Kidney epithelial cell (primary cell): ENCODE data around the gene C6orf132. TPM values are rescaled to one million over a fixed set of nuclear protein-coding genes. Genes with fewer than 3 reads are reported as not detected.
A peak's percentile ranks its signal among the peaks of the same experiment; 100 is the strongest.

Source experiments
- DNase-seq: peaks from one replicate; pipeline ENCODE4 v3.0.0-alpha.2; 2010; ENCODE audit warnings: low read depth
- H3K27me3 ChIP-seq: 2 replicates; pipeline ENCODE4 v1.6.0; 2011; ENCODE audit warnings: low read length; ENCODE audit not compliant: control insufficient read depth, insufficient read depth
- H3K36me3 ChIP-seq: 2 replicates; pipeline ENCODE4 v1.5.1; 2011; ENCODE audit warnings: low read length; ENCODE audit not compliant: control insufficient read depth, insufficient read depth
- H3K4me3 ChIP-seq: 2 replicates; pipeline ENCODE4 v1.5.1; 2011; ENCODE audit warnings: low read depth, mild to moderate bottlenecking, control low read depth, low read length
- total RNA-seq: library from RNA; depleted of rRNA; stranded (reverse); fragments of >200 nt; gene quantifications from 2 replicates; pipeline ENCODE4 v1.2.3, GENCODE V29; 2015
- TF ChIP-seq, protein P1 (sequence below): IDR thresholded peaks from 2 replicates; pipeline ENCODE4 v1.5.1; 2011; ENCODE audit warnings: mild to moderate bottlenecking, moderate library complexity, low read length, control low read depth, inconsistent platforms; ENCODE audit not compliant: insufficient read depth, poor library complexity, severe bottlenecking

Gene C6orf132
- total RNA-seq, 1 donor from 2014 or later: 18.9 TPM

DNA sequence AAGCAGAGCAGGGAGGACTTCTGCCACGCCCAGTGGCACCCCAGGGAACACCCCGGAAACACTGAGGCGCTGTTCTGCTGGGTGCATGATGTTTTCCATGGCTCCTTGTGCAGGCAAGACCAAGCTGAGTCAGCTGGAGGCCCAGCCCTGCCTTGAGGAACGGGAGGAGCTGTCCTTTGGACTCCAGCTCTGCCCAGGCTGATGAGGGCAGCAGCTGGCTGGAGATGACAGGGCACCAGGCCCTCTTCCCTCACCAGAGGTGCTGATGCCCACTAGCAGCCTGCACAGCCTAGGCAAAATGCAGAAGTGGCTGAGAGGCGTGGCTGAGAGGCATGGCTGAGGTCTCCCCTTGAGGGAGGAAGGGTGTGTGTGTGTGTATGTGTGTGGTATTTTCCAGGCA, 2.4 kb downstream of the C6orf132 start:
- Histone ChIP-seq H3K4me3 (no peak overlapping the region), H3K27me3 (no peaks in the 10 kb centered on the region), H3K36me3 (no peaks in the 10 kb centered on the region)
- TF ChIP-seq, protein P1, sequence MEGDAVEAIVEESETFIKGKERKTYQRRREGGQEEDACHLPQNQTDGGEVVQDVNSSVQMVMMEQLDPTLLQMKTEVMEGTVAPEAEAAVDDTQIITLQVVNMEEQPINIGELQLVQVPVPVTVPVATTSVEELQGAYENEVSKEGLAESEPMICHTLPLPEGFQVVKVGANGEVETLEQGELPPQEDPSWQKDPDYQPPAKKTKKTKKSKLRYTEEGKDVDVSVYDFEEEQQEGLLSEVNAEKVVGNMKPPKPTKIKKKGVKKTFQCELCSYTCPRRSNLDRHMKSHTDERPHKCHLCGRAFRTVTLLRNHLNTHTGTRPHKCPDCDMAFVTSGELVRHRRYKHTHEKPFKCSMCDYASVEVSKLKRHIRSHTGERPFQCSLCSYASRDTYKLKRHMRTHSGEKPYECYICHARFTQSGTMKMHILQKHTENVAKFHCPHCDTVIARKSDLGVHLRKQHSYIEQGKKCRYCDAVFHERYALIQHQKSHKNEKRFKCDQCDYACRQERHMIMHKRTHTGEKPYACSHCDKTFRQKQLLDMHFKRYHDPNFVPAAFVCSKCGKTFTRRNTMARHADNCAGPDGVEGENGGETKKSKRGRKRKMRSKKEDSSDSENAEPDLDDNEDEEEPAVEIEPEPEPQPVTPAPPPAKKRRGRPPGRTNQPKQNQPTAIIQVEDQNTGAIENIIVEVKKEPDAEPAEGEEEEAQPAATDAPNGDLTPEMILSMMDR: no peak
- no peak for DNase-seq

GRCh38 chr6:42138630-42139619, 3.5 kb downstream of the C6orf132 start:
- TF ChIP-seq, protein P1: no peak
- DNase-seq: no peak
- Histone ChIP-seq H3K27me3 (no peaks in the 10 kb centered on the region), H3K4me3 (no peak overlapping the region), H3K36me3 (no peaks in the 10 kb centered on the region)

- H3K27me3 ChIP-seq: no peaks in the 10 kb centered on the region
- TF ChIP-seq, protein P1: no peak
- H3K36me3 ChIP-seq: no peaks in the 10 kb centered on the region
- DNase-seq: no peak
- H3K4me3 ChIP-seq: no peak overlapping the region
These were observed 4.2 kb downstream of the C6orf132 start for GRCh38 chr6:42138190-42138589.

GRCh38 chr6:42137194-42137753, 5.1 kb downstream of the C6orf132 start:
- no peak for DNase-seq
- Histone ChIP-seq H3K36me3 (no peaks in the 10 kb centered on the region), H3K27me3 (no peaks in the 10 kb centered on the region), H3K4me3 (no peak overlapping the region)
- TF ChIP-seq, protein P1: no peak

DNA sequence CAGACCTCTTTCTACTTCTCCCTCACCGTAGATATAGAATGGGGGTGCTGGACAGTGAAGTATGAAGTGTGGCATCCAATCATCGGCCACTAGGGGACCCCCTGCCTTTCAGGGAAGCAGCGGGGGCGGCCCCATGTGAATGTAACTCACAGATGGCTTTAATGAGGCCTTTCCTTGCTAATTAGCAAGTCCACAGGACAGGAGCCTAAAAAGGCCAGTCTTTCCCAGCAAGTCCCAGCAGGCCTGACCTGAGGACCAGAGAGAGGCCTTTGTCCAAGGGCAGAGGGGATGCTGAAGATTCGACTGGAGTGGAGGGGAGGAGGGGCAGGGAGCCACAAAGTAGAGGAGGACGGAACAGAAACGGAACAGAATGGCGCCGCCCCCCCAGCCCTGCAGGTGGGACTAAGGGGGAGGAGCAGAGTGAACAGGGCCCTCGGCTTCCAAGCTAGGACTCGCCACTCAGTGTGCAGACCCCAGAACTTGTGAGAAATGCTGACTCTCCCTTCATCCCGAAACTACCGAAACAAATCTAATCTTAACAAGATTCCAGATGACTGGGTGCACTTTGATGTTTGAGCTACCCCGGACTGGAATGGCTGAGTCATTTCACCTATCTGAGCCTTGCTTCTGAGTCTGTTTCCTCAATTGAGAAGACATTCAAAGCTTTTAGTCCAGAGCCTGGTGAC, 5.8 kb downstream of the C6orf132 start:
- DNase-seq: no peak
- TF ChIP-seq, protein P1: peak; percentile 57
- Histone ChIP-seq H3K4me3 (no peak overlapping the region), H3K36me3 (no peaks in the 10 kb centered on the region), H3K27me3 (no peaks in the 10 kb centered on the region)
